ENCODE results near the gene FADS2. TPM values are rescaled to one million over a fixed set of nuclear protein-coding genes. Genes with fewer than 3 reads are reported as not detected.

Gene FADS2
- total RNA-seq = 10 to 100 TPM in 1 of 4 donors, 1 to 10 TPM in 3; 2.7 to 28.8 (median 3.9) TPM

GRCh38 chr11:61827571-61828378, at the start of gene FADS2:
Gene FADS2, plus strand, starts transcription at chr11:61828300. Its CDS starts 91 bp downstream, at chr11:61828391.
- in situ Hi-C loops (cut with MboI; ENCODE audit: low pct_ligation_motif_present in 1 of 4, low pct_unique_long_range_greater_than_20kb in 1 of 4, low sequenced_read_pairs in 3 of 4) (no loop called here), intact Hi-C loops (cut with DNase I; ENCODE audit: low total_unique reads) (no loop called here)
- 2 to 5% methylated on average over 13 to 59 of the region's 83 CpGs for WGBS, 2 donors (ENCODE audit: low coverage in 1 of 2)
- peaks cover 33% of the 10 kb centered on the region for H3K27me3 ChIP-seq
- DNase-seq = peak; percentile 63
- H3K4me3 ChIP-seq = peak within 1 kb of the TSS; percentile 30 to 48 (median 38)
- TF ChIP-seq POLR2A (IDR thresholded peaks at IDR 0.05) (peak; percentile 35), POLR2AphosphoS5 (IDR thresholded peaks at IDR 0.05) (peak in 2 of 3 donors; percentile 29 to 53), EP300 (IDR thresholded peaks at IDR 0.05; ENCODE audit: low read depth) (no peak)
- TF ChIP-seq, protein P1, sequence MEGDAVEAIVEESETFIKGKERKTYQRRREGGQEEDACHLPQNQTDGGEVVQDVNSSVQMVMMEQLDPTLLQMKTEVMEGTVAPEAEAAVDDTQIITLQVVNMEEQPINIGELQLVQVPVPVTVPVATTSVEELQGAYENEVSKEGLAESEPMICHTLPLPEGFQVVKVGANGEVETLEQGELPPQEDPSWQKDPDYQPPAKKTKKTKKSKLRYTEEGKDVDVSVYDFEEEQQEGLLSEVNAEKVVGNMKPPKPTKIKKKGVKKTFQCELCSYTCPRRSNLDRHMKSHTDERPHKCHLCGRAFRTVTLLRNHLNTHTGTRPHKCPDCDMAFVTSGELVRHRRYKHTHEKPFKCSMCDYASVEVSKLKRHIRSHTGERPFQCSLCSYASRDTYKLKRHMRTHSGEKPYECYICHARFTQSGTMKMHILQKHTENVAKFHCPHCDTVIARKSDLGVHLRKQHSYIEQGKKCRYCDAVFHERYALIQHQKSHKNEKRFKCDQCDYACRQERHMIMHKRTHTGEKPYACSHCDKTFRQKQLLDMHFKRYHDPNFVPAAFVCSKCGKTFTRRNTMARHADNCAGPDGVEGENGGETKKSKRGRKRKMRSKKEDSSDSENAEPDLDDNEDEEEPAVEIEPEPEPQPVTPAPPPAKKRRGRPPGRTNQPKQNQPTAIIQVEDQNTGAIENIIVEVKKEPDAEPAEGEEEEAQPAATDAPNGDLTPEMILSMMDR (IDR thresholded peaks at IDR 0.05) = no peak
- peak within 1 kb of the TSS; percentile 72 to 82 (median 75) for H3K27ac ChIP-seq
- peaks cover 3 to 42% (median 21%) of the 10 kb centered on the region in 4 donors for H3K4me1 ChIP-seq
- no peaks in the 10 kb centered on the region for H3K36me3 ChIP-seq
- no peaks in the 10 kb centered on the region for H3K9me3 ChIP-seq

DNA sequence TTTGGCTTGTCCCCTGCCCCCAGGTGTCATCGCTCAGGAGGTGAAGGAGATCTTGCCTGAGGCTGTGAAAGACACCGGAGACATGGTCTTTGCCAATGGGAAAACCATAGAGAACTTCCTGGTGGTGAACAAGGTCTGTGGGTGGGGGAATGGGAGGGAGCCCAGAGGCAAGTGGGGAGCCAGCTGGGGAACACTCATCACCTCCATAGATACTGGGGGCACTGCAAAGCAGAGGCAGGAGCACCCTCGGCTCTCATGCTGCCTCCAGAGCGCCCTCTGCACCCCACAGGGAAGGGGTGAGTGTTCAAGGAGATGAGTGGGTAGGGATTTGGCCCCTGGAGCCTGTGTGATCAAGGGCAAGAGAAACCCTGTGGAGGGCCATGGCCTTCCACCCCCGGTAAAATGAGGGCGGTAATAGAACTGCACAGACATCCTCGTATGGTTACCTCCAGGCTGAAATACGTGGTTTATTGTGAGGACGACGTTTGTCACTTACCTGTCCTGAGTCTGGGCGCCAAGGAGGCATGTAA, 49.7 kb upstream of the FADS2 start:
- Histone ChIP-seq H3K27ac (no peak overlapping the region), H3K36me3 (no peaks in the 10 kb centered on the region), H3K4me3 (no peak overlapping the region), H3K27me3 (no peaks in the 10 kb centered on the region), H3K4me1 (peaks cover 0 to 7% (median 0%) of the 10 kb centered on the region in 4 donors), H3K9me3 (no peaks in the 10 kb centered on the region)
- WGBS, 2 donors (ENCODE audit: low coverage in 1 of 2) = 81% methylated on average over 11 of the region's 11 CpGs; no CpG with 5 or more reads in 1 of the 2 donors
- DNase-seq = no peak
- intact Hi-C loops (cut with DNase I; ENCODE audit: low total_unique reads) (no loop called here), in situ Hi-C loops (cut with MboI; ENCODE audit: low pct_ligation_motif_present in 1 of 4, low pct_unique_long_range_greater_than_20kb in 1 of 4, low sequenced_read_pairs in 3 of 4) (loop anchor here in 2 of 4 donors (25.0 kb wide), 1 partner anchor 334 kb away; the partner anchor contains the start of gene INCENP (in 2 of the 2))
- TF ChIP-seq EP300 (IDR thresholded peaks at IDR 0.05; ENCODE audit: low read depth) = no peak
- TF ChIP-seq, protein P1 (IDR thresholded peaks at IDR 0.05) = no peak
- TF ChIP-seq POLR2A (IDR thresholded peaks at IDR 0.05) = no peak
- TF ChIP-seq POLR2AphosphoS5 (IDR thresholded peaks at IDR 0.05) = no peak

GRCh38 chr11:61778920-61779650, 49.0 kb upstream of the FADS2 start:
- Histone ChIP-seq H3K4me3 (no peak overlapping the region), H3K27ac (no peak overlapping the region), H3K27me3 (no peaks in the 10 kb centered on the region), H3K4me1 (peaks cover 0 to 7% (median 0%) of the 10 kb centered on the region in 4 donors), H3K9me3 (no peaks in the 10 kb centered on the region), H3K36me3 (no peaks in the 10 kb centered on the region)
- 91 to 93% methylated on average over 4 to 24 of the region's 24 CpGs for WGBS, 2 donors (ENCODE audit: low coverage in 1 of 2)
- DNase-seq = no peak
- intact Hi-C loops (cut with DNase I; ENCODE audit: low total_unique reads) (no loop called here), in situ Hi-C loops (cut with MboI; ENCODE audit: low pct_ligation_motif_present in 1 of 4, low pct_unique_long_range_greater_than_20kb in 1 of 4, low sequenced_read_pairs in 3 of 4) (loop anchor here in 2 of 4 donors (25.0 kb wide), 1 partner anchor 333 kb away; the partner anchor contains the start of gene INCENP (in 2 of the 2))
- no peak for TF ChIP-seq EP300 (IDR thresholded peaks at IDR 0.05; ENCODE audit: low read depth)
- no peak for TF ChIP-seq POLR2AphosphoS5 (IDR thresholded peaks at IDR 0.05)
- TF ChIP-seq, protein P1 (IDR thresholded peaks at IDR 0.05) = no peak
- TF ChIP-seq POLR2A (IDR thresholded peaks at IDR 0.05) = no peak

Data from transverse colon (tissue), 4 donors.